ENCODE results near the gene CCND3. TPM values are rescaled to one million over a fixed set of nuclear protein-coding genes. Genes with fewer than 3 reads are reported as not detected.

CCND3 gene
- total and polyA plus RNA-seq, 2 of the 13 experiments (the other 11 are each of a cell fraction or from before 2014, with no cell fraction given) = 4.3 to 7.2 TPM

- TF ChIP-seq RNF219 (CRISPR knock-in tag; IDR thresholded peaks at IDR 0.05) (no peak), MIER2 (CRISPR knock-in tag; IDR thresholded peaks at IDR 0.05) (no peak), SOX5 (CRISPR knock-in tag; IDR thresholded peaks at IDR 0.05; ENCODE audit: borderline replicate concordance) (no peak), ZNF670 (CRISPR knock-in tag; IDR thresholded peaks at IDR 0.05; ENCODE audit: borderline replicate concordance) (no peak), NFIB (CRISPR knock-in tag; IDR thresholded peaks at IDR 0.05; ENCODE audit: borderline replicate concordance) (no peak), MIER3 (CRISPR knock-in tag; IDR thresholded peaks at IDR 0.05; ENCODE audit: borderline replicate concordance) (no peak), SP4 (CRISPR knock-in tag; IDR thresholded peaks at IDR 0.05) (peak; percentile 34; the same call in 1 of the 2 replicates), NFYB (CRISPR knock-in tag; IDR thresholded peaks at IDR 0.05) (peak; percentile 79), ZNF674 (CRISPR knock-in tag; IDR thresholded peaks at IDR 0.05; ENCODE audit: low read depth) (no peak), FLYWCH1 (CRISPR knock-in tag; IDR thresholded peaks at IDR 0.05) (no peak), ZMAT5 (CRISPR knock-in tag; IDR thresholded peaks at IDR 0.05; ENCODE audit: borderline replicate concordance, low read depth) (no peak), NONO (IDR thresholded peaks at IDR 0.05) (no peak), NONO (CRISPR knock-in tag; conservative IDR thresholded peaks at IDR 0.05) (peak; percentile 47; the same call in 1 of the 2 replicates), PBX2 (CRISPR knock-in tag; IDR thresholded peaks at IDR 0.05) (no peak; the same call in 1 of the 2 replicates), POGK (CRISPR knock-in tag; conservative IDR thresholded peaks at IDR 0.05) (peak; percentile 53), HDAC6 (IDR thresholded peaks at IDR 0.05; ENCODE audit: low read depth, low read length) (no peak), MAFG (CRISPR knock-in tag; IDR thresholded peaks at IDR 0.05) (no peak), MED1 (CRISPR knock-in tag; IDR thresholded peaks at IDR 0.05) (no peak), ZNF549 (CRISPR knock-in tag; IDR thresholded peaks at IDR 0.05) (no peak), ZBTB8A (CRISPR knock-in tag; IDR thresholded peaks at IDR 0.05; ENCODE audit: borderline replicate concordance, low read depth) (no peak)
- TF ChIP-seq, protein P1, sequence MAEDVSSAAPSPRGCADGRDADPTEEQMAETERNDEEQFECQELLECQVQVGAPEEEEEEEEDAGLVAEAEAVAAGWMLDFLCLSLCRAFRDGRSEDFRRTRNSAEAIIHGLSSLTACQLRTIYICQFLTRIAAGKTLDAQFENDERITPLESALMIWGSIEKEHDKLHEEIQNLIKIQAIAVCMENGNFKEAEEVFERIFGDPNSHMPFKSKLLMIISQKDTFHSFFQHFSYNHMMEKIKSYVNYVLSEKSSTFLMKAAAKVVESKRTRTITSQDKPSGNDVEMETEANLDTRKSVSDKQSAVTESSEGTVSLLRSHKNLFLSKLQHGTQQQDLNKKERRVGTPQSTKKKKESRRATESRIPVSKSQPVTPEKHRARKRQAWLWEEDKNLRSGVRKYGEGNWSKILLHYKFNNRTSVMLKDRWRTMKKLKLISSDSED (CRISPR knock-in tag; IDR thresholded peaks at IDR 0.05) = no peak
- TF ChIP-seq, protein P2, sequence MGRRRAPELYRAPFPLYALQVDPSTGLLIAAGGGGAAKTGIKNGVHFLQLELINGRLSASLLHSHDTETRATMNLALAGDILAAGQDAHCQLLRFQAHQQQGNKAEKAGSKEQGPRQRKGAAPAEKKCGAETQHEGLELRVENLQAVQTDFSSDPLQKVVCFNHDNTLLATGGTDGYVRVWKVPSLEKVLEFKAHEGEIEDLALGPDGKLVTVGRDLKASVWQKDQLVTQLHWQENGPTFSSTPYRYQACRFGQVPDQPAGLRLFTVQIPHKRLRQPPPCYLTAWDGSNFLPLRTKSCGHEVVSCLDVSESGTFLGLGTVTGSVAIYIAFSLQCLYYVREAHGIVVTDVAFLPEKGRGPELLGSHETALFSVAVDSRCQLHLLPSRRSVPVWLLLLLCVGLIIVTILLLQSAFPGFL (CRISPR knock-in tag; IDR thresholded peaks at IDR 0.05) = no peak
These were observed 46.0 kb downstream of the CCND3 start, which contains the start of gene USP49 (continued) for GRCh38 chr6:41895300-41896233.
